ENCODE measurements around the gene FOXN4.

Gene FOXN4

DNA sequence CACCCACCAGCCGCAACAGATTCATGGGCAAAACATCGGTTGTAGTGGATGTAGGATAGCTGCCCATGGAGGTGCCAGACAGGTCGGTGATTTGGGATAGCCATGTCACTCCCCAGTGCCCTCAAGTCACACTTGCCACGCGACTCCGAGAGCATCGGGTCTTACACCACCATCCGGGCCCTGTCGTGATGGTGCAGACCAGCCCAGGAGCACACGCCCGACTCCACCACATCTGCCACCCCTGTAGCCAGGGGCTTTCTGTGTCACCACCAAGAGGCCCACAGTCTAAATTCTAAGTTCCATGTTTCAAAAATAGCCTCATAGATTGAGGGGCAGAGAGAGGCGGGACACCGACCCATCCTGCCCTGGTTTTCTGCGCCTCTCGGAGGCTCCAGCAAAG lies 18.0 kb downstream of the FOXN4 start:
- DNase-seq (ENCODE audit: low read depth) = no peak
- TF ChIP-seq, protein P1, sequence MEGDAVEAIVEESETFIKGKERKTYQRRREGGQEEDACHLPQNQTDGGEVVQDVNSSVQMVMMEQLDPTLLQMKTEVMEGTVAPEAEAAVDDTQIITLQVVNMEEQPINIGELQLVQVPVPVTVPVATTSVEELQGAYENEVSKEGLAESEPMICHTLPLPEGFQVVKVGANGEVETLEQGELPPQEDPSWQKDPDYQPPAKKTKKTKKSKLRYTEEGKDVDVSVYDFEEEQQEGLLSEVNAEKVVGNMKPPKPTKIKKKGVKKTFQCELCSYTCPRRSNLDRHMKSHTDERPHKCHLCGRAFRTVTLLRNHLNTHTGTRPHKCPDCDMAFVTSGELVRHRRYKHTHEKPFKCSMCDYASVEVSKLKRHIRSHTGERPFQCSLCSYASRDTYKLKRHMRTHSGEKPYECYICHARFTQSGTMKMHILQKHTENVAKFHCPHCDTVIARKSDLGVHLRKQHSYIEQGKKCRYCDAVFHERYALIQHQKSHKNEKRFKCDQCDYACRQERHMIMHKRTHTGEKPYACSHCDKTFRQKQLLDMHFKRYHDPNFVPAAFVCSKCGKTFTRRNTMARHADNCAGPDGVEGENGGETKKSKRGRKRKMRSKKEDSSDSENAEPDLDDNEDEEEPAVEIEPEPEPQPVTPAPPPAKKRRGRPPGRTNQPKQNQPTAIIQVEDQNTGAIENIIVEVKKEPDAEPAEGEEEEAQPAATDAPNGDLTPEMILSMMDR (IDR thresholded peaks at IDR 0.05; ENCODE audit: insufficient read depth, low read depth, low read length, missing control alignments) = no peak
- no peak overlapping the region for H3K4me3 ChIP-seq (ENCODE audit: low read length)

DNA sequence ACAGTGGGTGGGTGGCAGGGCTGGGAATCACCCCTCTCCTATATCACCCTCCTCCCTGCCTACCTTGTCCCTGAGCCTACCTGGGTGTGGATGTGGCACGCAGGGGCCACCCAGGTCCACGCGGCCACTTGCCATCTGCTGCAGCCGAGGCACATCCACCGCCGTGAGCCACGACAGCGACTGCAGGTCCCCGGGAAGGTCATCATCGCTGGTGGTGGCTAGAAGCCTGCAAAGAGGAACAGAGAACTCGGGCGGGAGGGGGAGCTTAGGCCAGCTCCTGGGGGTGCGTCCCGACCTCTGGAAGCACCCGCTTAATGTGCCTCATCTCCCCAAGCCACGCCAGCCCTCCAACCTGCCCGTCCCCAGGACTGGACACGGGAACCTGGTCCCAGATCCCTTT lies 19.0 kb downstream of the FOXN4 start:
- TF ChIP-seq, protein P1 (IDR thresholded peaks at IDR 0.05; ENCODE audit: insufficient read depth, low read depth, low read length, missing control alignments) = no peak
- no peak overlapping the region for H3K4me3 ChIP-seq (ENCODE audit: low read length)
- DNase-seq (ENCODE audit: low read depth) = no peak

DNA sequence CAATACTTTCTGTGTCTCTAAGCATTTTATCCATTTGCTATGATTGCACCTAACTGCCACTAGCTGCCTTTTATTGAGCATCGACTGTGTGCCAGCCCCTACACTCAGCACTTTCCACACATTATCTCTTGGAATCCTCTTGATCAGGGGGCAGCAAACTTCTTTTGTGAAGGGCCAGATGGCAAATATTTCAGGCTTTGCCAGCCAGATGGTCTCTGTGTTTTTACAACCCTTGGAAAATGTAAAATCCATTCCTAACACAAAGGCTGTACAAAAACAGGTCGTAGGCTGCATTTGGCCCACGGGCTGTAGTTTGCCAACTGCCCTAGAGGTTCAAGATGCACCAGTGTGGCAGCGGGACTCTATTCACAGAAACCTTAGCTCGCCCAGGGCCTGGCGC lies 19.5 kb downstream of the FOXN4 start:
- TF ChIP-seq, protein P1 (IDR thresholded peaks at IDR 0.05; ENCODE audit: insufficient read depth, low read depth, low read length, missing control alignments) = no peak
- DNase-seq (ENCODE audit: low read depth) = no peak
- no peak overlapping the region for H3K4me3 ChIP-seq (ENCODE audit: low read length)

GRCh38 chr12:109289004-109289403 lies 20.1 kb downstream of the FOXN4 start:
- DNase-seq (ENCODE audit: low read depth) = no peak
- no peak overlapping the region for H3K4me3 ChIP-seq (ENCODE audit: low read length)
- TF ChIP-seq, protein P1 (IDR thresholded peaks at IDR 0.05; ENCODE audit: insufficient read depth, low read depth, low read length, missing control alignments) = no peak

DNA sequence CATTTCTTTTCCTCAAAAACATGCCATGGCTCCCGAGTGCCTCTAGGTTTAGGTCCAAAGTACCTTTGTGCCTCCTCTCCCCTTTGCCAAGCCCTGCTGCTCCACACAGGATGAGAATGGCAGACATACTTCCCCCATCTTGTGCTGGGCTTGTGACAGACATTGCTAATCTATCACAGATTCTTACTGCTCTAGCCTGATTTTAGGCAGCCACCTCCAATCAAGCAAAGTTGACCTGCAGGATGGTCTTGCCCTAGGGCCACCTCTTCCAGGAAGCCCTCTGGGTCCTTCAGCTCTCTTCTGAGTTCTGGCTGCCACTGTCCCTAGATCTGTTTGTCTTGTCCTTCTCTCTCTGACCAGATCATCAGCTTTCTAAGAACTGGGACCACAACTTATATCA lies 20.5 kb downstream of the FOXN4 start:
- DNase-seq (ENCODE audit: low read depth) = no peak
- no peak overlapping the region for H3K4me3 ChIP-seq (ENCODE audit: low read length)
- TF ChIP-seq, protein P1 (IDR thresholded peaks at IDR 0.05; ENCODE audit: insufficient read depth, low read depth, low read length, missing control alignments) = no peak

DNA sequence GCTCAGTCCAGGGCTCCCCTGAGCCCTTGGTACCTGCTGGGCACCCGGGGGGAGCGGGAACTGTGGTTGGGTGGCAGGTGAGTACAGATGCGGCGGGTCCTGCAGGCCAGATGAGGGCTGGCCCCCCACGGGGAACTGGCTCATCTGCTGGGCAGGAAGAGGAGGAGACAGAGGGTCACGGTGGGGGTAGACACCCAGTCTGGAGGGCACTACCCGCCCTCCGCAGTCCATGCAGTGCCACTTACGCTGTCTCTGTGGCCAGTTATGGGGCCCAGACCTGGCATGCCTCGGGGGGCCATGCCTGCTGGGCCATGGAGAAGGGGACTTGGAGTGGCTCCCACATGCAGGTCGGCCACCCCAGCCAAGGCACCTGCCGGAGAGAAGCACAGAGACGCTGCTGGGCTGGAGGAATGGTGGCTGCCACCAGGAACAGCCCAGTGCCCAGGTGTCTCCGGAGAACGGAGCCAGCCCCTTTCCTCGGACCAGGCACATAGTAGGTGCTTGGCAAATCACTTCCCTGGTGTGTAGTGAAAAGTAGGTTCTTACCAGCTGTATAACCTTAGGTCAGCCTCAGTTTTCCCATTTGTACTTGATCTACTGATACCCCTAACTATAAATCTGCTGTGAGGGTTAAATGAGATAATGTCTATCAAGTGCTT lies 21.1 kb downstream of the FOXN4 start:
- no peak overlapping the region for H3K4me3 ChIP-seq (ENCODE audit: low read length)
- DNase-seq (ENCODE audit: low read depth) = no peak
- TF ChIP-seq, protein P1 (IDR thresholded peaks at IDR 0.05; ENCODE audit: insufficient read depth, low read depth, low read length, missing control alignments) = no peak

DNA sequence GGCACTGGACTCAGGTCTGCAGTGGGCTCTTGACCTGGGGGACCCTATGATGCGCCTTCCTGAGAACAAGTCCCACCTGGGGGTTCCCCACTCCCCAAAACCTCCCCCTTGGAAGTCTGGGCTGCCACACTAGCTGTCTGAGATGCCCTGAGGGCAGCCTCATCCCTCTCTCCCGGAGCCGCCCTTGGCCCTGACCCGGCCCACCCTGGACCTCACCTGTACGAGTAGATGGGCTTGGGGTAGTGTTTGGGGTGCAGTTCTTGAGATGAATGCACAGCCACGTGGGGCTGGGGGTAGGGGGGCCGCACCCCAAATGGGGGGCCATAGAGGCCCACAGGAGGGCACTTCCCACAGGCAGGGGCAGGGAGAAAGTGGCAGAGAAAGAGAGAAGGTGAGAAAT lies 21.9 kb downstream of the FOXN4 start:
- DNase-seq (ENCODE audit: low read depth) = no peak
- TF ChIP-seq, protein P1 (IDR thresholded peaks at IDR 0.05; ENCODE audit: insufficient read depth, low read depth, low read length, missing control alignments) = no peak

More for the DNA sequence above, 21.9 kb downstream of the FOXN4 start:
- H3K4me3 ChIP-seq (ENCODE audit: low read length) = no peak overlapping the region

Measured in epithelial cell of esophagus (primary cell).